ENCODE measurements around the gene ARHGEF16.

ARHGEF16 gene

GRCh38 chr1:3488432-3488831 lies 34.0 kb downstream of the ARHGEF16 start:
- DNase-seq (no peak), ATAC-seq (replicated peaks) (no peak)
- peaks cover 5 to 10% of the 10 kb centered on the region in 2 donors for H3K27me3 Mint-ChIP-seq
- H3K4me3 Mint-ChIP-seq, result no peak overlapping the region
- no peak overlapping the region for H3K27ac Mint-ChIP-seq
- H3K9me3 Mint-ChIP-seq, result peaks cover 0 to 3% of the 10 kb centered on the region in 2 donors
- peaks cover 6 to 7% of the 10 kb centered on the region in 2 donors for H3K4me1 Mint-ChIP-seq (ENCODE audit: low read depth in 2 of 2)
- H3K36me3 Mint-ChIP-seq (ENCODE audit: insufficient read depth), result no peaks in the 10 kb centered on the region

- Mint-ChIP-seq H3K4me3 (no peak overlapping the region), H3K9me3 (peaks cover 0 to 3% of the 10 kb centered on the region in 2 donors), H3K27me3 (no peaks in the 10 kb centered on the region), H3K27ac (no peak overlapping the region), H3K36me3 (ENCODE audit: insufficient read depth) (no peaks in the 10 kb centered on the region), H3K4me1 (ENCODE audit: low read depth in 2 of 2) (peaks cover 5 to 6% of the 10 kb centered on the region in 2 donors)
- no peak for ATAC-seq (replicated peaks)
- DNase-seq, result no peak
Observed at GRCh38 chr1:3490046-3490745, 35.7 kb downstream of the ARHGEF16 start.

- Mint-ChIP-seq H3K9me3 (peaks cover 0 to 3% of the 10 kb centered on the region in 2 donors), H3K4me1 (ENCODE audit: low read depth in 2 of 2) (peaks cover 5 to 6% of the 10 kb centered on the region in 2 donors), H3K4me3 (peak overlapping the region; percentile 35 to 48), H3K27ac (no peak overlapping the region), H3K27me3 (no peaks in the 10 kb centered on the region), H3K36me3 (ENCODE audit: insufficient read depth) (no peaks in the 10 kb centered on the region)
- peak; percentile 81 to 85 (median 85) for DNase-seq
- ATAC-seq (replicated peaks), result peak; percentile 98
Observed at GRCh38 chr1:3491291-3492246, 37.1 kb downstream of the ARHGEF16 start.

GRCh38 chr1:3492545-3493246 lies 38.2 kb downstream of the ARHGEF16 start:
- H3K9me3 Mint-ChIP-seq, result peaks cover 0 to 3% of the 10 kb centered on the region in 2 donors
- ATAC-seq (replicated peaks) (no peak), DNase-seq (no peak)
- H3K27me3 Mint-ChIP-seq, result no peaks in the 10 kb centered on the region
- no peaks in the 10 kb centered on the region for H3K36me3 Mint-ChIP-seq (ENCODE audit: insufficient read depth)
- H3K27ac Mint-ChIP-seq, result no peak overlapping the region
- H3K4me1 Mint-ChIP-seq (ENCODE audit: low read depth in 2 of 2), result peaks cover 5 to 6% of the 10 kb centered on the region in 2 donors
- H3K4me3 Mint-ChIP-seq, result no peak overlapping the region

- no peaks in the 10 kb centered on the region for H3K36me3 Mint-ChIP-seq (ENCODE audit: insufficient read depth)
- H3K27ac Mint-ChIP-seq, result no peak overlapping the region
- no peaks in the 10 kb centered on the region for H3K27me3 Mint-ChIP-seq
- no peak overlapping the region for H3K4me3 Mint-ChIP-seq
- ATAC-seq (replicated peaks), result no peak
- H3K9me3 Mint-ChIP-seq, result no peaks in the 10 kb centered on the region
- peaks cover 5 to 6% of the 10 kb centered on the region in 2 donors for H3K4me1 Mint-ChIP-seq (ENCODE audit: low read depth in 2 of 2)
- no peak for DNase-seq
Observed at GRCh38 chr1:3494321-3495308, 40.1 kb downstream of the ARHGEF16 start.

GRCh38 chr1:3495776-3496745 lies 41.6 kb downstream of the ARHGEF16 start:
- H3K4me3 Mint-ChIP-seq, result no peak overlapping the region
- no peaks in the 10 kb centered on the region for H3K27me3 Mint-ChIP-seq
- no peaks in the 10 kb centered on the region for H3K36me3 Mint-ChIP-seq (ENCODE audit: insufficient read depth)
- DNase-seq (no peak), ATAC-seq (replicated peaks) (no peak)
- H3K9me3 Mint-ChIP-seq, result no peaks in the 10 kb centered on the region
- H3K4me1 Mint-ChIP-seq (ENCODE audit: low read depth in 2 of 2), result peaks cover 5% of the 10 kb centered on the region in 2 donors
- H3K27ac Mint-ChIP-seq, result no peak overlapping the region

GRCh38 chr1:3496916-3497315 lies 42.5 kb downstream of the ARHGEF16 start:
- Mint-ChIP-seq H3K36me3 (ENCODE audit: insufficient read depth) (no peaks in the 10 kb centered on the region), H3K27ac (no peak overlapping the region), H3K4me1 (ENCODE audit: low read depth in 2 of 2) (no peaks in the 10 kb centered on the region), H3K9me3 (no peaks in the 10 kb centered on the region), H3K27me3 (no peaks in the 10 kb centered on the region), H3K4me3 (no peak overlapping the region)
- DNase-seq (no peak), ATAC-seq (replicated peaks) (no peak)

GRCh38 chr1:3497521-3497920 lies 43.1 kb downstream of the ARHGEF16 start:
- DNase-seq (no peak), ATAC-seq (replicated peaks) (no peak)
- Mint-ChIP-seq H3K9me3 (no peaks in the 10 kb centered on the region), H3K27me3 (no peaks in the 10 kb centered on the region), H3K36me3 (ENCODE audit: insufficient read depth) (no peaks in the 10 kb centered on the region), H3K27ac (no peak overlapping the region), H3K4me1 (ENCODE audit: low read depth in 2 of 2) (no peaks in the 10 kb centered on the region), H3K4me3 (no peak overlapping the region)

GRCh38 chr1:3498246-3498930 lies 43.9 kb downstream of the ARHGEF16 start:
- Mint-ChIP-seq H3K4me3 (no peak overlapping the region), H3K9me3 (no peaks in the 10 kb centered on the region), H3K36me3 (ENCODE audit: insufficient read depth) (no peaks in the 10 kb centered on the region), H3K27ac (no peak overlapping the region), H3K27me3 (no peaks in the 10 kb centered on the region), H3K4me1 (ENCODE audit: low read depth in 2 of 2) (no peaks in the 10 kb centered on the region)
- no peak for DNase-seq
- ATAC-seq (replicated peaks), result no peak

GRCh38 chr1:3498986-3499385 lies 44.5 kb downstream of the ARHGEF16 start:
- no peak overlapping the region for H3K27ac Mint-ChIP-seq
- no peaks in the 10 kb centered on the region for H3K36me3 Mint-ChIP-seq (ENCODE audit: insufficient read depth)
- ATAC-seq (replicated peaks), result no peak
- H3K27me3 Mint-ChIP-seq, result no peaks in the 10 kb centered on the region
- no peak overlapping the region for H3K4me3 Mint-ChIP-seq
- no peaks in the 10 kb centered on the region for H3K4me1 Mint-ChIP-seq (ENCODE audit: low read depth in 2 of 2)
- no peak for DNase-seq
- no peaks in the 10 kb centered on the region for H3K9me3 Mint-ChIP-seq

GRCh38 chr1:3499611-3500010 lies 45.1 kb downstream of the ARHGEF16 start:
- DNase-seq (no peak), ATAC-seq (replicated peaks) (no peak)
- no peak overlapping the region for H3K27ac Mint-ChIP-seq
- H3K4me3 Mint-ChIP-seq, result no peak overlapping the region
- no peaks in the 10 kb centered on the region for H3K27me3 Mint-ChIP-seq
- H3K4me1 Mint-ChIP-seq (ENCODE audit: low read depth in 2 of 2), result no peaks in the 10 kb centered on the region
- H3K36me3 Mint-ChIP-seq (ENCODE audit: insufficient read depth), result no peaks in the 10 kb centered on the region
- no peaks in the 10 kb centered on the region for H3K9me3 Mint-ChIP-seq
